Measurements from ENCODE around the gene NTM. TPM values are rescaled to one million over a fixed set of nuclear protein-coding genes. Genes with fewer than 3 reads are reported as not detected.
"Not testable (repeated sequence)": the region's sequence is repeated elsewhere in the genome, so short reads cannot be mapped to it uniquely, and the experiment has no call there.

NTM gene
- total RNA-seq, 1 experiment from 2014 or later, result 15.8 TPM

GRCh38 chr11:131667566-131667965 is 297.2 kb downstream of the NTM start:
- DNase-seq (ENCODE audit: low read depth), result no peak

GRCh38 chr11:131668500-131669400 is 298.3 kb downstream of the NTM start:
- DNase-seq (ENCODE audit: low read depth), result peak; percentile 69

GRCh38 chr11:131669401-131669780 is 299.0 kb downstream of the NTM start:
- no peak for DNase-seq (ENCODE audit: low read depth)

GRCh38 chr11:131670876-131671275 is 300.5 kb downstream of the NTM start:
- no peak for DNase-seq (ENCODE audit: low read depth)

- no peak for DNase-seq (ENCODE audit: low read depth)
Observed at GRCh38 chr11:131671320-131671719, 300.9 kb downstream of the NTM start.

GRCh38 chr11:131671734-131672133 is 301.3 kb downstream of the NTM start:
- peak; percentile 23 for DNase-seq (ENCODE audit: low read depth)

GRCh38 chr11:131672191-131672590 is 301.8 kb downstream of the NTM start:
- DNase-seq (ENCODE audit: low read depth), result no peak

DNA sequence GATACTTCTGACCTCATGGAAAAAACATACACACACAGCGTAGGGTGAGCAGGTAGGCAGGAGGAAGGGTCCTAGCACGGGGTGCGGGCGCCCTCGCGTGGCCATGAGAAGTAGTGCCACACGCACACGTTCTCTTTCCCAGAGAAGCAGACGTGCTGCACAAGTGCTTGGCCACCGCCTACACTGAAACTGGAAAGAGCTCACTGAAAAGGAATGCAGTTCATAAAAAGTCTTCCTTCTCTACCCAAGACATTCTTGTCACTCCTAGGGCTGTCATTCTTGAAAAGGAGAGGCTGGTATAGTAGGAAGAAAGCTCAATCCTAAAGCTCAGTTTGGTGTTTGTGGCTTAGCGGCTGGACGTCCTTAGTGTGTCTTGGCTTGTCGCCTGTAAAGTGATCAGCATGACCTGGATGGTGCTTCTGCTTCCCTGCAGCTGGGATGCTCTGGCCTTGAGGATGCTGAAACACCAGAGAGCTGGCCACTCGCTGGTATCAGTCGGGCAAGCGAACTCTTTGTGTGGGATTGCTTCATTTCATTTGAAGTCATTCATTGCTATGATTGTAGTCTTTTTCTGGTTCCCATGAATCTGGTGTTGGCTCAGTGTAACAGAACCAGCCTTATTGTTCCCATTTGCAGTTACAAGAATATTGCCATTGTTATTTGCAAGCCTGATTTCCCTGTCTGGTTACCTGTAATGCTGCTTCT is 303.8 kb downstream of the NTM start:
- peak; percentile 88 for DNase-seq (ENCODE audit: low read depth)

GRCh38 chr11:131675121-131675888 is 304.9 kb downstream of the NTM start:
- peak; percentile 56 for DNase-seq (ENCODE audit: low read depth)

DNA sequence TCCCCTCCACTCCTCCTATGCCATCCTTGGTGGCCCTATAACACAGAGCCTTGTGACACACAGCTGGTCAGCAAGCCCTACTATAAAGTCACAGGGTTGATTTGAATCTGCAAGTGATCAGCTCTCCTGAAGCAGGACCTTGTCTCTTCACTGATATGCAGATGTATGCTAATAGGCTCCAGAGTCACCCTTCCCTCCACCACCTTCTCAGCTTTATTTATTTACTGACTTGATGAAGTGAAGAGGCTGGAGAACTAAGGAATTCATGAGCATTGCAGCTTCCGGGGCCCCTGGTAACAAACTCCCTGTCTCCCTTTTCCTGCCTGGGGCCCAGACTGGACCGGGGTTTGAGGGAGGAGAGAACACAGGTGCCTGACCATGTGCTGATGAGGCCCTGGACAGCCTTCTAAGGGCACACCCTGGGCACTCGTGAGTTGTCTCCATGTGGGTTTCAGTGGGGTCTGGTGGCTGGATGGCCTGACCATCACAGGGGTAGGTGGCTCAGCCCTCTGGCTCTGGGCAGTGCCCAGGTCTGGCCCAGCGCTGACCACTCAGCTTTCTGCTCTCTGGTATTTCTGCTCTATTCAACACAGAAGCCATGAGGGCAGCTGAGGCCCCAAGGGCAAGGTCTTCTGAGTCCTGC is 307.5 kb downstream of the NTM start:
- DNase-seq (ENCODE audit: low read depth), result no peak

DNA sequence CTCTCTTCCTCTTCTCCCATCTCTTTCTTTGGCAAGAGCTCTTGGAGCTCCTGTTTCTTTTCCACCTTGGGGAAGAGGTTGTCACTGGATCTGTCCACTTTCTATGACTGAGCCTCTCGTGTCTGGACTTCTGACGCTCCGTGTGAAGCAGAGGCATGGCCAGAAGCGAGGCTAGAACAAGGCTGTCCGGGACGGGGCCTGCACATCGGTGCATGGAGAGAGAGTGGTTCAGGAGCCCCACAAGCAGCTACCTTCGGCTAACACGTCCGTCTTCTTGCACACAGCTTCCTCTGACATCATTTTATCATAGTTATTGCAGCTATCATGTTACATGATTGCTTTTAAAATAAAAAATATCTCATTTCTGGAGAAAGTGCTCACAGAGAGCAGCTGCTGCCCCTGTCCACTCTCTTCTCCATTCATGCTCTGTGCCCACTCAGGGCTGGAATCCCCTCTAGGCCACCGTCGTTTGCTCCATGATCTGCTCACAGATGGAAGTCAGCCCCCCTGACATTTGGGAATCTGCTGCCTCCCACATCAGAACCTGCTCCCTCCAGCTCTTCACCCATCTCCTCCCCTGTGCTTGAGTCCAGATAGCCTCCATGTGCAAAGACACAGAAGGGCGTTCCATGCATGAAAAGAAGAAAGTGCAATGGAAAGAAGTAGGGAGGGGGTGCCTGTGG is 308.4 kb downstream of the NTM start:
- no peak for DNase-seq (ENCODE audit: low read depth)

DNA sequence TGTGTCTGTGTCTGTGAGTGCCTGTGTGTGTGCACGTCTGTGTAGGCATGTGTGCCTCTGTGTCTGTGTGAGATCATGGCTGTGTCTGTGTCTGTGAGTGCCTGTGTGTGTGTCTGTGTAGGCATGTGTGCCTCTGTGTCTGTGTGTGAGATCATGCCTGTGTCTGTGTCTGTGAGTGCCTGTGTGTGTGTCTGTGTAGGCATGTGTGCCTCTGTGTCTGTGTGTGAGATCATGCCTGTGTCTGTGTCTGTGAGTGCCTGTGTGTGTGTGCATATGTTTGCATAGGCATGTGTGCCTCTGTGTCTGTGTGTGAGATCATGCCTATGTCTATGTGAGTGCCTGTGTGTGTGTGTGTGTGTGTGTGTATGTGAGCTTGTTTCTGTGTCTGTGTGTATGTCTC is 310.0 kb downstream of the NTM start:
- not testable (repeated sequence) for DNase-seq (ENCODE audit: low read depth)

GRCh38 chr11:131681920-131682319 is 311.5 kb downstream of the NTM start:
- no peak for DNase-seq (ENCODE audit: low read depth)

DNA sequence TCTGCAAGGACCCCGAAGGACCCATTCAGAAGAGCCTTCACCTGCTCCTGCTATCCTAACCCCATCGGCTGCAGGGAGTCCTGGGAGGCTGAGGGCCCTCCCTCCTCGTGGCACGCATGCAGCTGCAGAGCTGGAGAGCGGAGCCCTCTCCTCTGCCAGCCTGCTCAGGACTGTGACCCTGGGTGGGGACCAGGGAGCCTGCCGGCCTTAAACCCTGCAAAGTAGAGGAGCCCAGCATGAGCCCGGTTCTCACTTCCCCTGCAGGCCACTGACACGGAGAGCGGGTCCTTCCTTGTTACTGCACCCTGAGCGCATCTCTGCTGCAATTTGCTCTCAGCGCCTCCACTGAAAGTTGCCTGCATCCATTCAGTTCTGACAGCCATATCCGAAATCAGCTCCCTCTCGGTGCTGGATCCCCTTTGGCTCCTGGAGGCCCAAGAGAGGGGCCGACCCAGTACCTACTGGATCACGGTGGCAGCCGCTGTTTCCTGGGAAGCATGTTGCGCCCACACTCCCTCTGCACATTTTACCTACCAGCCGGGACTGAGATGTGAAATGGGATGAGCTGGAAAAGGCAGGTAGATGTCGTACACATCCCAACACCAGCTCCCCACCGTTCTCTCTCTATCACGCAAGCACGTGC is 312.1 kb downstream of the NTM start:
- DNase-seq (ENCODE audit: low read depth), result no peak

GRCh38 chr11:131683131-131683530 is 312.7 kb downstream of the NTM start:
- DNase-seq (ENCODE audit: low read depth), result no peak

GRCh38 chr11:131683666-131684065 is 313.3 kb downstream of the NTM start:
- DNase-seq (ENCODE audit: low read depth), result no peak

GRCh38 chr11:131684111-131685060 is 314.0 kb downstream of the NTM start:
- no peak for DNase-seq (ENCODE audit: low read depth)

- no peak for DNase-seq (ENCODE audit: low read depth)
Observed at GRCh38 chr11:131685206-131685605, 314.8 kb downstream of the NTM start.

- no peak for DNase-seq (ENCODE audit: low read depth)
Observed at GRCh38 chr11:131685906-131686305, 315.5 kb downstream of the NTM start.

DNA sequence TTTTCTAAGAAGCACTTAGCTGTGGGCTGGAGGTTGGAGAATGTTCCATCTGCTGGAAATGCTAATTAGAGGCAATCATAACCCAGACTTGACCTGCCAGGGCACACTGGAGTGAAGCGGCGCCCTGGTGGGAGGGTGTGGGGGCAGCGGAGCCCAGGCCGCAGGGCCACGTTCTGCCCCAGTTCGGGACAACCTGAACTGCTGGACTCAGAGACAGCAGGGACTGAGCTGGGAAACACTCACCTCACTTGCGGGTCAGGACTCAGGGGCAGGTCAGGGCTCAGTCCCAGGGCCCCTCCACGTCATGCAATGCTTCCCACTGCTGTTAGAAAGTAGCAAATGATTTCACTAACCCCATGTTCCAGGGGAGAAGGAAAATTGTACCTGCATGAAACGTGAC is 316.4 kb downstream of the NTM start:
- DNase-seq (ENCODE audit: low read depth), result no peak
